Ectodermal cell (in vitro differentiated cells): ENCODE data around the gene MAPK12. TPM values are rescaled to one million over a fixed set of nuclear protein-coding genes. Genes with fewer than 3 reads are reported as not detected.
A peak's percentile ranks its signal among the peaks of the same experiment; 100 is the strongest.

ENCODE experiments used
- H3K27ac ChIP-seq: 2 replicates; pipeline ENCODE4 v1.7.0; 2013; ENCODE audit warnings: mild to moderate bottlenecking, low read depth, low read length; ENCODE audit not compliant: insufficient read depth, poor library complexity, severe bottlenecking
- H3K27me3 ChIP-seq: 2 replicates; pipeline ENCODE4 v1.7.0; 2013; ENCODE audit warnings: mild to moderate bottlenecking, low read length; ENCODE audit not compliant: insufficient read depth, control insufficient read depth, poor library complexity, severe bottlenecking
- H3K36me3 ChIP-seq: one replicate; pipeline ENCODE4 v1.7.0; 2013; ENCODE audit warnings: low read length; ENCODE audit not compliant: control insufficient read depth, insufficient read depth
- H3K4me1 ChIP-seq: one replicate; pipeline ENCODE4 v1.7.0; 2013; ENCODE audit warnings: low read length; ENCODE audit not compliant: control insufficient read depth, insufficient read depth
- H3K4me3 ChIP-seq: 2 replicates; pipeline ENCODE4 v1.7.0; 2013; ENCODE audit warnings: low read depth, low read length, control low read depth; ENCODE audit not compliant: insufficient read depth
- H3K9me3 ChIP-seq: 2 replicates; pipeline ENCODE4 v1.7.0; 2013; ENCODE audit warnings: mild to moderate bottlenecking, low read length, moderate library complexity; ENCODE audit not compliant: control insufficient read depth
- WGBS, 2 experiments: methylation state at CpG; one replicate each; pipeline ENCODE4 v1.1.7; 2013; ENCODE audit warnings: missing lambda C conversion rate in 2 of 2; 5-methylcytosine and 5-hydroxymethylcytosine counted together
- polyA plus RNA-seq, 4 experiments: library from polyadenylated mRNA; stranded (reverse); fragments of 50-300 nt; gene quantifications; one replicate each; pipeline ENCODE4 v1.2.3, GENCODE V29; 2013

Gene MAPK12
- 27.0 TPM for polyA plus RNA-seq (2013, experiment 1 of 4)
- polyA plus RNA-seq (2013, experiment 2 of 4): 28.0 TPM
- polyA plus RNA-seq (2013, experiment 3 of 4): 22.2 TPM
- polyA plus RNA-seq (2013, experiment 4 of 4): 21.6 TPM

- H3K9me3 ChIP-seq: no peaks in the 10 kb centered on the region
- peak within 1 kb of the TSS; percentile 53 for H3K4me3 ChIP-seq
- peaks cover 19% of the 10 kb centered on the region for H3K4me1 ChIP-seq
- WGBS, 2 experiments: 6% methylated on average over 61 of the region's 61 CpGs
- H3K27ac ChIP-seq: no peak within 1 kb of the TSS
- no peaks in the 10 kb centered on the region for H3K36me3 ChIP-seq
- peaks cover 34% of the 10 kb centered on the region for H3K27me3 ChIP-seq
Measured at GRCh38 chr22:50261615-50262459, at the start of gene MAPK12. MAPK12 (minus strand) TSS chr22:50261683; CDS start chr22:50261509, 174 bp downstream.

- Histone ChIP-seq H3K27ac (no peak overlapping the region), H3K36me3 (no peaks in the 10 kb centered on the region), H3K27me3 (no peaks in the 10 kb centered on the region), H3K4me1 (peaks cover 16% of the 10 kb centered on the region), H3K4me3 (no peak overlapping the region), H3K9me3 (no peaks in the 10 kb centered on the region)
- WGBS, 2 experiments: 92 to 94% methylated on average over 16 of the region's 16 CpGs
Measured at GRCh38 chr22:50310949-50311444, 49.5 kb upstream of the MAPK12 start.

GRCh38 chr22:50310031-50310722 lies 48.7 kb upstream of the MAPK12 start:
- 85 to 89% methylated on average over 20 of the region's 21 CpGs for WGBS, 2 experiments
- Histone ChIP-seq H3K36me3 (no peaks in the 10 kb centered on the region), H3K4me1 (peaks cover 23% of the 10 kb centered on the region), H3K27me3 (no peaks in the 10 kb centered on the region), H3K9me3 (no peaks in the 10 kb centered on the region), H3K27ac (no peak overlapping the region), H3K4me3 (no peak overlapping the region)

GRCh38 chr22:50309601-50309991 lies 48.1 kb upstream of the MAPK12 start:
- peaks cover 28% of the 10 kb centered on the region for H3K4me1 ChIP-seq
- no peaks in the 10 kb centered on the region for H3K27me3 ChIP-seq
- no peak overlapping the region for H3K27ac ChIP-seq
- H3K4me3 ChIP-seq: no peak overlapping the region
- H3K36me3 ChIP-seq: no peaks in the 10 kb centered on the region
- H3K9me3 ChIP-seq: no peaks in the 10 kb centered on the region
- whole genome bisulfite sequencing, 2 experiments: 77 to 78% methylated on average over 7 of the region's 7 CpGs

- no peaks in the 10 kb centered on the region for H3K36me3 ChIP-seq
- no peaks in the 10 kb centered on the region for H3K9me3 ChIP-seq
- H3K27ac ChIP-seq: peak overlapping the region; percentile 77
- no peaks in the 10 kb centered on the region for H3K27me3 ChIP-seq
- peaks cover 32% of the 10 kb centered on the region for H3K4me1 ChIP-seq
- H3K4me3 ChIP-seq: no peak overlapping the region
- 81 to 85% methylated on average over 9 of the region's 9 CpGs for WGBS, 2 experiments
Measured at GRCh38 chr22:50308986-50309600, 47.6 kb upstream of the MAPK12 start.

- Histone ChIP-seq H3K4me1 (peaks cover 38% of the 10 kb centered on the region), H3K9me3 (no peaks in the 10 kb centered on the region), H3K27me3 (no peaks in the 10 kb centered on the region), H3K36me3 (no peaks in the 10 kb centered on the region), H3K4me3 (no peak overlapping the region), H3K27ac (peak overlapping the region; percentile 77)
- WGBS, 2 experiments: 56 to 61% methylated on average over 7 of the region's 7 CpGs
Measured at GRCh38 chr22:50308597-50308935, 47.1 kb upstream of the MAPK12 start.

- Histone ChIP-seq H3K4me3 (no peak overlapping the region), H3K4me1 (peaks cover 41% of the 10 kb centered on the region), H3K27me3 (no peaks in the 10 kb centered on the region), H3K9me3 (no peaks in the 10 kb centered on the region), H3K36me3 (no peaks in the 10 kb centered on the region), H3K27ac (peak overlapping the region; percentile 77)
- 84 to 85% methylated on average over 19 of the region's 19 CpGs for WGBS, 2 experiments
Measured at GRCh38 chr22:50307890-50308596, 46.6 kb upstream of the MAPK12 start.

GRCh38 chr22:50306753-50307749 lies 45.6 kb upstream of the MAPK12 start, which contains the start of gene PLXNB2:
PLXNB2 (minus strand) TSS chr22:50307646; CDS start chr22:50290584, 17,062 bp downstream.
- Histone ChIP-seq H3K9me3 (no peaks in the 10 kb centered on the region), H3K4me1 (peaks cover 41% of the 10 kb centered on the region), H3K36me3 (no peaks in the 10 kb centered on the region), H3K27ac (peak within 1 kb of the TSS; percentile 77), H3K27me3 (no peaks in the 10 kb centered on the region), H3K4me3 (peak within 1 kb of the TSS; percentile 91)
- 1% methylated on average over 102 to 104 of the region's 105 CpGs for WGBS, 2 experiments
